IPS DF 4.7 (cell line): Measurements from ENCODE around the gene EVC.

Source experiments
- DNase-seq: peaks from one replicate; pipeline ENCODE4 v3.0.0-alpha.2; 2013; ENCODE audit warnings: low spot score; ENCODE audit errors: extremely low read depth

The EVC gene

GRCh38 chr4:5755161-5755560 is 44.2 kb downstream of the EVC start:
- no peak for DNase-seq

GRCh38 chr4:5755679-5756078 is 44.7 kb downstream of the EVC start:
- DNase-seq, result no peak

GRCh38 chr4:5756271-5756670 is 45.3 kb downstream of the EVC start:
- DNase-seq, result no peak

- DNase-seq, result no peak
These were observed 46.1 kb downstream of the EVC start for GRCh38 chr4:5757091-5757490.

- DNase-seq, result no peak
These were observed 46.5 kb downstream of the EVC start for GRCh38 chr4:5757536-5757935.

GRCh38 chr4:5757954-5758353 is 47.0 kb downstream of the EVC start:
- DNase-seq, result no peak

GRCh38 chr4:5758741-5759140 is 47.7 kb downstream of the EVC start:
- DNase-seq, result no peak

- DNase-seq, result no peak
These were observed 48.5 kb downstream of the EVC start for GRCh38 chr4:5759236-5760075.

GRCh38 chr4:5760246-5760645 is 49.2 kb downstream of the EVC start:
- no peak for DNase-seq

GRCh38 chr4:5760936-5761480 is 50.0 kb downstream of the EVC start:
- DNase-seq, result no peak

- DNase-seq, result no peak
These were observed 59.0 kb downstream of the EVC start for GRCh38 chr4:5770051-5770450.

GRCh38 chr4:5772528-5773270 is 61.7 kb downstream of the EVC start:
- no peak for DNase-seq

- no peak for DNase-seq
These were observed 62.2 kb downstream of the EVC start for GRCh38 chr4:5773271-5773555.

GRCh38 chr4:5774416-5775036 is 63.5 kb downstream of the EVC start:
- no peak for DNase-seq

GRCh38 chr4:5776510-5776909 is 65.5 kb downstream of the EVC start:
- no peak for DNase-seq

- no peak for DNase-seq
These were observed 70.0 kb downstream of the EVC start for GRCh38 chr4:5780831-5781480.

- no peak for DNase-seq
These were observed 70.7 kb downstream of the EVC start for GRCh38 chr4:5781691-5782090.

GRCh38 chr4:5782829-5783476 is 72.0 kb downstream of the EVC start:
- DNase-seq, result no peak

- DNase-seq, result no peak
These were observed 72.5 kb downstream of the EVC start for GRCh38 chr4:5783486-5783885.

- no peak for DNase-seq
These were observed 73.0 kb downstream of the EVC start for GRCh38 chr4:5784021-5784420.

- DNase-seq, result no peak
These were observed 74.1 kb downstream of the EVC start for GRCh38 chr4:5784960-5785611.
